Stimulated activated CD8-positive, alpha-beta memory T cell treated with anti-CD3 and anti-CD28 coated beads, Interleukin-4, amount 100 ng/mL, for 48 hours (primary cell): Measurements from ENCODE around the gene TTC14.
"Not testable (repeated sequence)": the region's sequence is repeated elsewhere in the genome, so short reads cannot be mapped to it uniquely, and the experiment has no call there.

ENCODE experiments used
- DNase-seq: peaks from one replicate; pipeline ENCODE4 v3.0.0-alpha.2; 2020

The TTC14 gene, protein sequence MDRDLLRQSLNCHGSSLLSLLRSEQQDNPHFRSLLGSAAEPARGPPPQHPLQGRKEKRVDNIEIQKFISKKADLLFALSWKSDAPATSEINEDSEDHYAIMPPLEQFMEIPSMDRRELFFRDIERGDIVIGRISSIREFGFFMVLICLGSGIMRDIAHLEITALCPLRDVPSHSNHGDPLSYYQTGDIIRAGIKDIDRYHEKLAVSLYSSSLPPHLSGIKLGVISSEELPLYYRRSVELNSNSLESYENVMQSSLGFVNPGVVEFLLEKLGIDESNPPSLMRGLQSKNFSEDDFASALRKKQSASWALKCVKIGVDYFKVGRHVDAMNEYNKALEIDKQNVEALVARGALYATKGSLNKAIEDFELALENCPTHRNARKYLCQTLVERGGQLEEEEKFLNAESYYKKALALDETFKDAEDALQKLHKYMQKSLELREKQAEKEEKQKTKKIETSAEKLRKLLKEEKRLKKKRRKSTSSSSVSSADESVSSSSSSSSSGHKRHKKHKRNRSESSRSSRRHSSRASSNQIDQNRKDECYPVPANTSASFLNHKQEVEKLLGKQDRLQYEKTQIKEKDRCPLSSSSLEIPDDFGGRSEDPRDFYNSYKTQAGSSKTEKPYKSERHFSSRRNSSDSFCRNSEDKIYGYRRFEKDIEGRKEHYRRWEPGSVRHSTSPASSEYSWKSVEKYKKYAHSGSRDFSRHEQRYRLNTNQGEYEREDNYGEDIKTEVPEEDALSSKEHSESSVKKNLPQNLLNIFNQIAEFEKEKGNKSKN

GRCh38 chr3:180601688-180602666 is at the start of gene TTC14:
TSS of gene TTC14 (plus strand) at chr3:180602163. CDS start at chr3:180602262, 99 bp downstream.
- peak; percentile 94 for DNase-seq

DNA sequence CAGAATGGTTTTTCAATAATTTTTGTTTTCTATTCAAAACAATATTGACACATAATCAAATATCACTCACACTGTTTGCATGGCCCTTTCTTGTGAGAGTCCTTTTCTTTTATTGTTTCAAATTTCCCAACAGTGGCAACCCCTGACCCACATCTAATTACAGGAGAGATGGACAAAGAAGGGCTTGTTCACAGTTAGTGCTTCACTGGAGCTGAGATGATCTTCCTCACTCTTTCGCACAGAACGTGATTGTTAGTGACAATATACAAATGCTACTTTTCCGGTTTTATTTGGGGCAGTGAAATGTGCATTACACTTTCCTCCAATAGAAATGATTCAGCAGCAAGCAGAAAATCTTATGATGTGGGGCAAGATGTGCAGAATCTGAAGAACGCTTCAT is 38.6 kb upstream of the TTC14 start:
- DNase-seq, result no peak

DNA sequence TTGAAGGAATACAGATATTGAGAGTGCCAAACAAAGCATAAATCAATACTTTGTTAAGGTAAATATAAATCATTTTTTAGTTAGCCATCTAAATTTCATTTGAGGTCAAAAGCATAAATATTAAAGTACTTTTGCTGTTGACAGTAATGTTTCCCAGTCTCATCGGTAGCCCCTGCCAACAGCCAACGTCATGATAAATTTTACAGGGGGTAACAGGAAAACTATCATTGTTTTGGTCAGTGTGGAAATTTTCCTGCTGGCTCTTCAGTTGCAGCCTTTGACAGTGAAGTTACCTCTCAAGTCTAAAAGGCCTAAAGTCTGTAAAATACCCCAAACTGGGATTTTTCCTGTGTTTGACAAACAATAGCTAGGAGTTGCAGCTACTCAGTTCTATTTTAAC is 37.3 kb upstream of the TTC14 start:
- DNase-seq, result no peak

DNA sequence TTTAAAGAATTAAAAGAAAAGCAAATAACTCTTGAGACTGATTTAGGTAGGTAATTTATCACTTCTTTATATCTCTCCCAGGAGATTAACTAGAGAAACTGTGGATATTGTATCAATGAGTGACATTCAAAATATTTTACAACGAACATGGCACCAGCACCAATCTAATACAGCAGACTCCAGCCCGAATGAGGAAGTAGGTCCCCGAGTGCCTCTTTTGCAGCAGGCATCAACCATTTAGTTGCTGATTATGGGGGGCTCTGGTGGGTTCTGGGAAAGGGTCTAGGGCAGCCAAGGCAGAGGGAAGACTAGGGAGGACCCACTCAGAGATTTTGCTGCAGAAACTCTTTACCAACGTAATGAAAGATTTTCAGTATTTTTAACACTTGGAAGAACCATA is 31.7 kb upstream of the TTC14 start:
- DNase-seq, result no peak

GRCh38 chr3:180571831-180572598 is 29.9 kb upstream of the TTC14 start:
- DNase-seq, result no peak

GRCh38 chr3:180575571-180575970 is 26.4 kb upstream of the TTC14 start:
- no peak for DNase-seq

GRCh38 chr3:180580934-180581333 is 21.0 kb upstream of the TTC14 start:
- no peak for DNase-seq

DNA sequence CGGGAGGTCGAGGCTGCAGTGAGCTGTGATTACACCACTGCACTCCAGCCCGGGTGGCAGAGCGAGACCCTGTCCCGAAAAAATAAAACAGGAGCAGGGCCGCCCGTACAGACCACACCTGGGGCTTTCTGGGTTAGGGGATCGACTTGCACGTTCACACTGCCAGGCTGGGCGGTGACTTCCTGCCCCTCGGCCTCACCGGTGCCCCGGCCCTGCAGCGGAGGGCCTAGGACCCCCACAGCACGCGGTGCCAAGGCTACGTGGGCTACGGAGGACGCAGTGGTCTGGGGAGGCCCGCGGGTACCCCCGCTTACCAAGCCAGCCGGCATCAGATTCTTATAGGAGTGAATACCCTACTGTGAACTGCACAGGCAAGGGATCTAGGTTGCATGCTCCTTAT is 11.6 kb upstream of the TTC14 start:
- no peak for DNase-seq

DNA sequence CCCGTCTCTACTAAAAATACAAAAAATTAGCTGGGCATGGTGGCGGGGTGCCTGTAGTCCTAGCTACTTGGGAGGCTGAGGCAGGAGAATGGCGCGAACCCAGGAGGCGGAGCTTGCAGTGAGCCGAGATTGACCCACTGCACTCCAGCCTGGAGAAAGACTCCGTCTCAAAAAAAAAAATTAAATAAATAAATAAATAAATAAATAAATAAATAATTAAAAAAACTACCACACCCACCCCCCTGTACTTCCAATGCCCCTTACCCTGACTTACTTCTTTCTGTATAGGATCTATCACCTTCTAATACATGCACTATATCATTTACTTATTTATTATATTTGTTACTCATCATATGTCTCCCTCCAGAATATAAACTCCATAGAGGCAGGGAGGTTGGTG is 8.3 kb upstream of the TTC14 start:
- not testable (repeated sequence) for DNase-seq

DNA sequence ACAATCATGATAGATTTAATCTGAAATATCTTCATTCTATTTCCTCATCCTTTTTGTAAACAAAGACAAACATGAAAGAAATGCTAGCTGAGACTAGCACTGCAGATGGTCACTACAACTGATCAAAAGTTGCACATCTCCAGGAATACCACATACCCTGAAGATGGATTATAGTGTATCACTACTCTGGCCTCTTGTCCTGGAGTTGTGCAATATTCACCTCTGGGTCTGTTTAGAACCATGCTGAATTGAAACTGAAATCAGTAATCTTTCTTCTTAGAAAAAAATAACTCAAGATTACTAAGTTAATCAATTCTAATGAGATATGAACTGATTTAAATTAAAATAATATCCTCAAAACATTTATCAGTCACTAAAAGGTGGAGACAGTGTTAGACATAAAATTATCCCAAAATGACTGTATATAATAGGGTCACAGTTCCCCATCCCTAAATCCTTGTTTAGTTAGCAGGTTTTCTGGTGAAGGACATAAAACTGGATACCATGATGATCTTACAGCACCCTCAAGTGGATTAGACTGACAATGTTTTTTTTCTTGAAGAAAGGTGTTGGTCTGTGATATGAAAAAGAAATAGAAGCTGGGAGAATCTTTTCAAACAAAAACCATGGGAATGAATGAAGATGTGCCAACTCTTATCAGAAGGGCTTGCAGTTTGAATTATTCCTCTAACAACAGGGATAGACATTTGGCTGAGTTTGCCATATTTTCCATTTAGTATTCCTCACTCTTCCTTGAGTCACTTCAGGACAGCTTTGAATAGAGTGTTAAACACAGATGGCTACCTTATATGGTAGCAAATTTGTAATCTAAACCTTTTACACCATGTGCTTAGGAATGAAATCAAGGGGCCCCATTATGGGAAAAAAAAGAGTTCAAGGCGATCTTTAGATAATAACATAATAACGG is 7.1 kb upstream of the TTC14 start:
- DNase-seq, result no peak

DNA sequence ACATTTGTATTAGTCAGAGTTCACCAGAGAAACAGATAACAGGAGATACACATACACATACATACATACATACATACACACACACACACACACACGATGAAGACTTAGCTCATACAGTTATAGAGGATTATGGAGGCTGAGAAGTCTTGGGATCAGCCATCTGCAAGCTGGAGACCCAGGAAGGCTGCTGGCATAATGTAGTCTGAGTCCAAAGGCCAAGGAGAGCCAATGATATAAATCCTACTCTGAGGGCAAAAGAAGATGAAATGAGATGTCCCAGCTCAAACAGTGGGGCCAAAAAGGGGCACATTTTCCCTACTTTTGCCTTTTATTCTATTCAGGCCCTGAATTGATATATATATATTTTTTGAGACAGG is 6.4 kb upstream of the TTC14 start:
- DNase-seq, result no peak

DNA sequence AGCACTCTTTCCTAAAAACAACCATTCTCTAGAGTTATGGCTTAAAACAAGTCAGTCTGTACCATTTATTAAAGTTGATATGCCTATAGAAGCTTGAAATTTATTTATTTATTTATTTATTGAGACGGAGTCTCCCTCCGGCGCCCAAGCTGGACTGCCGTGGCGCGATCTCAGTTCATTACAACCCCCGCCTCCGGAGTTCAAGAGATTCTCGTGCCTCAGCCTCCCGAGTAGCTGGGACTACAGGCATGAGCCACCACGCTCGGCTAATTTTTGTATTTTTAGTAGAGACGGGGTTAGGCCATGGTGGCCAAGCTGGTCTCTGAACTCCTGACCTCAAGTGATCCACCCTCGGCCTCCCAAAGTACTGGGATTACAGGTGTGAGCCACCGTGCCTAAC is 1.5 kb upstream of the TTC14 start:
- no peak for DNase-seq

- DNase-seq, result no peak
Measured at GRCh38 chr3:180611006-180611405, 9.0 kb downstream of the TTC14 start.

- no peak for DNase-seq
Measured at GRCh38 chr3:180612364-180612763, 10.4 kb downstream of the TTC14 start.

DNA sequence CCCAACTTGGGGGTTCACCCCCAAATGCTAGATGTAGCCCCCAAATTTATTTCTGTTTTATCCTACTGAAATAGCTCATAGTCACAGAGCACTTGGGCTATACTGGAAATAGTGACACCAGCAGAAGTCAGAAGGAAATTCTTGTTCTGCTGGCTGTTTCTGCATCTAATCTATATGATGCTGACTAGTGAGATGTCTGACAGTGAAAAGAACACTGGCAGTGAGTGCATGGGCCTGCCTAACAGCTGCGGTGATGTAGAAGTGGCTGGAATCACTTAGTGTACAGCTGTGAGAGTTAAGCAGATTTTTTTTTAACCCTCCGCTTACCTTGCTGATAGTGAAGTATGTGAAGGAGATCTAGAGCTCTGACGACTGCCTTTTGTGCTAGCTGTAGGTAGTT is 14.0 kb downstream of the TTC14 start:
- no peak for DNase-seq

- DNase-seq, result no peak
Measured at GRCh38 chr3:180617049-180617448, 15.1 kb downstream of the TTC14 start.

GRCh38 chr3:180618563-180618962 is 16.6 kb downstream of the TTC14 start:
- DNase-seq, result not testable (repeated sequence)

DNA sequence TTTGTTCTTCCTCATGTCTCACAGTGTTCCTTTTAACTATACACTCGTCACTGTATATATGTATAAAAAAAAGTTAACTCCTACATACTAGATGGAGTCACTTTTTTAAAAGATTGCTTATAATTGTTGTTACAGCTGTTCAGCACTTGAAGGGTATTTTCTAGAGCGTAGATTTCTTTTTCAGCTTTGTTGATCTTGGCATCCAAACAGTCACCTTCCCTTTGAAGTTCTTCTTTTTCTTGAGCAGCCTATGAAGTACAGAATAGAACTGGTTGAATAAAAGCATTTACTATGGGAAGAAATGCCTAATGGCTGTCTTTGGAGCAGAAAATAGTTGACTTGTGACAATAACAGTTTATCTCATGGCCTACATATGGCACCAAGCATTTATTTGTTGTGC is 17.8 kb downstream of the TTC14 start:
- no peak for DNase-seq

DNA sequence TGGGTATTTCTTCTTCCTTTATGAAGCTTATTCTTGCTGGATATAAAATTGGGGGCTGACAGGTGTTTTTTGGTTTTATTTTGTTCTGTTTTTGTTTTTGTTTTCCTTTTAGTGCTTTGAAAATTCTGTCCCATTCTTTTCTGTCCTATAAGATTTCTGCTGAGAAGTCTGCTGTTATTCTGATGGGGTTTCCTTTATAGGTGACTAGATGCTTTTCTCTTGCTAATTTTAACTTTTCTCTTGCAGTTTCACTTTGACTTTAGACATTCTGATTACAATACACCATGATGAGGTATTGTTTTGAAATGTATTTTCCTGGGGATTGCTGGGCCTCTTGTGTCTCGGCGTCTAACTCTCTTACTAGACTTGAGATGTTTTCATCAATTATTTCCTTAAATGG is 22.8 kb downstream of the TTC14 start:
- no peak for DNase-seq

DNA sequence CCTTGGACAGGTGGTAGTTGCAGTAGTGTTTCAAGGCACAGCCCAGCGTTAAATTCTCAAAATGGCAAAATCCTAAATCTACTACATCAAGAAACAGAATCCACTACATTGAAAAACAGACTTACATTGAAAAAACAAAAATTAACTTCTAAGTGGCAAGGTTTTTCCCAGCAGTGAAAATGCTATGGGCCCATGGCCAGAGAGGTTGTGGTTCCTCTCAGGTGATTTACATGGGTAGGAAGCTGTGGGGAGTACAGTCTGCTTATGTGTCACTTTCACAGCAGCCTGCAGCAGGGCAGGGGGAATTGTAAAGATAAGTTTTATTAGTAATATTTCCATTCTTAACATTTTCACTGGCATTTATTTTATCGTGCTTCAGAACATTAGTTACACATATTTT is 24.9 kb downstream of the TTC14 start:
- DNase-seq, result no peak

DNA sequence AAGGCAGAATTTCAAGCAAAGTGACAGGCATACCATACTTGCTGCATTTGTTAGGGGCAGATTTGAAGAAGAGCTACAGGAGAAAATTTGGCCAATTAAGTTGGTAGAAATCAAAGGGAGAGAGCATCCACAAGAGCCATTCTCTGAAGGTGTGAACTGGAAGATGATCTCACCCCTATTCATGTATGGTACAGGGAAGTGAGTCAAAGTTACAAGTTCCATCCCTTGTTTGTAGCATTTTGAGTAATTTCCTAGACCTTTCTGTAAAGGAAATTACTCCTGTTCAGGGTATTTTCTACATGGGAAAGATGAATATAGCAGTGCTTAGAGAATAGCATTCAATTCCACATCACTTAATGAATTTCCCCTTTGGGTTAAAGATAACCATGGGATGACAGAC is 28.4 kb downstream of the TTC14 start:
- no peak for DNase-seq
